HepG2 (cell line): ENCODE data around the gene WNT1. TPM values are rescaled to one million over a fixed set of nuclear protein-coding genes. Genes with fewer than 3 reads are reported as not detected.

ENCODE experiments used
- ARID2 ChIP-seq: sonication (generic); formaldehyde crosslinking; IDR thresholded peaks from 2 replicates; pipeline ENCODE4 v1.8.1; 2022; ENCODE audit warnings: mild to moderate bottlenecking, missing genetic modification reagents, borderline replicate concordance
- CBX1 ChIP-seq: IDR thresholded peaks from one replicate; pipeline ENCODE4 v1.6.1; 2016; ENCODE audit warnings: antibody characterized with exemption, low read depth
- CBX2 ChIP-seq, 2 experiments: fragments of 200-600 bp in 1 of 2; sonication (generic); formaldehyde crosslinking in 1 of 2; IDR thresholded peaks; 2 replicates each; pipeline versions ENCODE4 v1.7.0 to v1.8.1; 2018 to 2022; ENCODE audit warnings: low read depth in 2 of 2, low read length in 1 of 2, mild to moderate bottlenecking in 1 of 2, missing genetic modification reagents in 1 of 2
- KDM2A ChIP-seq: sonication (generic); formaldehyde crosslinking; IDR thresholded peaks from 2 replicates; pipeline ENCODE4 v1.4.0; 2020; ENCODE audit warnings: low read depth, missing genetic modification reagents, borderline replicate concordance
- MXI1 ChIP-seq: IDR thresholded peaks from 3 replicates; pipeline ENCODE4 v1.6.1; 2012; ENCODE audit warnings: low read depth, low read length, inconsistent platforms, borderline replicate concordance
- NFYC ChIP-seq: IDR thresholded peaks from 2 replicates; pipeline ENCODE4 v1.6.1; 2016; ENCODE audit warnings: missing genetic modification reagents, missing compliant biosample characterization
- PITX1 ChIP-seq: sonication (generic); formaldehyde crosslinking; IDR thresholded peaks from 2 replicates; pipeline ENCODE4 v1.5.1; 2020; ENCODE audit warnings: mild to moderate bottlenecking, missing genetic modification reagents
- RAD21 ChIP-seq: fragments of 450-650 bp; formaldehyde crosslinking; IDR thresholded peaks from 2 replicates; pipeline ENCODE4 v1.5.0; 2020; ENCODE audit warnings: mild to moderate bottlenecking
- SNAI1 ChIP-seq: sonication (generic); formaldehyde crosslinking; IDR thresholded peaks from 2 replicates; pipeline ENCODE4 v1.5.0; 2020; ENCODE audit warnings: mild to moderate bottlenecking, missing genetic modification reagents, borderline replicate concordance
- ZBTB21 ChIP-seq: sonication (generic); formaldehyde crosslinking; IDR thresholded peaks from 2 replicates; pipeline ENCODE4 v1.4.0; 2020; ENCODE audit warnings: missing genetic modification reagents
- ZC3H4 ChIP-seq: sonication (generic); formaldehyde crosslinking; IDR thresholded peaks from 2 replicates; pipeline ENCODE4 v1.4.0; 2020; ENCODE audit warnings: missing genetic modification reagents, borderline replicate concordance
- ZFP37 ChIP-seq: sonication (generic); formaldehyde crosslinking; IDR thresholded peaks from 2 replicates; pipeline ENCODE4 v1.4.0; 2020; ENCODE audit warnings: missing genetic modification reagents, borderline replicate concordance
- ZMYM2 ChIP-seq: sonication (generic); formaldehyde crosslinking; IDR thresholded peaks from 2 replicates; pipeline ENCODE4 v1.8.0; 2022; ENCODE audit warnings: mild to moderate bottlenecking, missing genetic modification reagents
- ZNF121 ChIP-seq: sonication (generic); formaldehyde crosslinking; IDR thresholded peaks from 2 replicates; pipeline ENCODE4 v1.5.0; 2020; ENCODE audit warnings: mild to moderate bottlenecking, missing genetic modification reagents
- ZNF446 ChIP-seq: sonication (generic); formaldehyde crosslinking; IDR thresholded peaks from 2 replicates; pipeline ENCODE4 v1.5.0; 2020; ENCODE audit warnings: mild to moderate bottlenecking, missing genetic modification reagents
- ZNF615 ChIP-seq: sonication (generic); formaldehyde crosslinking; IDR thresholded peaks from 2 replicates; pipeline ENCODE4 v1.5.0; 2020; ENCODE audit warnings: mild to moderate bottlenecking, missing genetic modification reagents, borderline replicate concordance
- ZSCAN31 ChIP-seq: sonication (generic); formaldehyde crosslinking; IDR thresholded peaks from 2 replicates; pipeline ENCODE4 v1.5.0; 2020; ENCODE audit warnings: low read depth, mild to moderate bottlenecking, missing genetic modification reagents
- polyA plus RNA-seq, 8 experiments: library from polyadenylated mRNA; depleted of rRNA in 3 of 8; stranded (reverse) in 7 of 8; unstranded in 1 of 8; fragments of >200 nt; fragmentation: Illumina TruSeq in 4 of 8; extraction: Trizol in 4 of 8; gene quantifications; 2 replicates each; pipeline versions ENCODE4 v1.2.1 to v1.2.3, GENCODE V29; 2011 to 2016; ENCODE audit warnings: low read depth in 4 of 8, missing spikeins in 1 of 8, mixed read lengths in 1 of 8; ENCODE audit not compliant: insufficient read depth in 1 of 8
- total RNA-seq, 5 experiments: library from RNA; depleted of rRNA; stranded (reverse); fragments of >200 nt; fragmentation: Illumina TruSeq; extraction: Trizol; gene quantifications; 2 replicates each; pipeline ENCODE4 v1.2.3, GENCODE V29; 2016; ENCODE audit warnings: low read depth in 1 of 5
- TF ChIP-seq, protein P1 (sequence below): sonication (generic); formaldehyde crosslinking; IDR thresholded peaks from 2 replicates; pipeline ENCODE4 v1.5.0; 2020; ENCODE audit warnings: missing genetic modification reagents, mild to moderate bottlenecking, borderline replicate concordance
- TF ChIP-seq, protein P2 (sequence below): sonication (generic); formaldehyde crosslinking; IDR thresholded peaks from 2 replicates; pipeline ENCODE4 v1.5.0; 2020; ENCODE audit warnings: mild to moderate bottlenecking, missing genetic modification reagents
- TF ChIP-seq, protein P3 (sequence below): sonication (generic); formaldehyde crosslinking; IDR thresholded peaks from 2 replicates; pipeline ENCODE4 v1.9.0; 2021; ENCODE audit warnings: missing genetic modification reagents, borderline replicate concordance
- TF ChIP-seq, protein P4 (sequence below): sonication (generic); formaldehyde crosslinking; IDR thresholded peaks from 2 replicates; pipeline ENCODE4 v1.5.0; 2020; ENCODE audit warnings: missing genetic modification reagents
- TF ChIP-seq, protein P5 (sequence below): sonication (generic); formaldehyde crosslinking; IDR thresholded peaks from 2 replicates; pipeline ENCODE4 v1.4.0; 2020; ENCODE audit warnings: mild to moderate bottlenecking, low read depth, missing genetic modification reagents
- TF ChIP-seq, protein P6 (sequence below): sonication (generic); formaldehyde crosslinking; IDR thresholded peaks from 2 replicates; pipeline ENCODE4 v1.4.0; 2020; ENCODE audit warnings: mild to moderate bottlenecking, missing genetic modification reagents

WNT1 gene
- total and polyA plus RNA-seq, 2 of the 13 experiments (the other 11 are each of a cell fraction or from before 2014, with no cell fraction given) = not detected

DNA sequence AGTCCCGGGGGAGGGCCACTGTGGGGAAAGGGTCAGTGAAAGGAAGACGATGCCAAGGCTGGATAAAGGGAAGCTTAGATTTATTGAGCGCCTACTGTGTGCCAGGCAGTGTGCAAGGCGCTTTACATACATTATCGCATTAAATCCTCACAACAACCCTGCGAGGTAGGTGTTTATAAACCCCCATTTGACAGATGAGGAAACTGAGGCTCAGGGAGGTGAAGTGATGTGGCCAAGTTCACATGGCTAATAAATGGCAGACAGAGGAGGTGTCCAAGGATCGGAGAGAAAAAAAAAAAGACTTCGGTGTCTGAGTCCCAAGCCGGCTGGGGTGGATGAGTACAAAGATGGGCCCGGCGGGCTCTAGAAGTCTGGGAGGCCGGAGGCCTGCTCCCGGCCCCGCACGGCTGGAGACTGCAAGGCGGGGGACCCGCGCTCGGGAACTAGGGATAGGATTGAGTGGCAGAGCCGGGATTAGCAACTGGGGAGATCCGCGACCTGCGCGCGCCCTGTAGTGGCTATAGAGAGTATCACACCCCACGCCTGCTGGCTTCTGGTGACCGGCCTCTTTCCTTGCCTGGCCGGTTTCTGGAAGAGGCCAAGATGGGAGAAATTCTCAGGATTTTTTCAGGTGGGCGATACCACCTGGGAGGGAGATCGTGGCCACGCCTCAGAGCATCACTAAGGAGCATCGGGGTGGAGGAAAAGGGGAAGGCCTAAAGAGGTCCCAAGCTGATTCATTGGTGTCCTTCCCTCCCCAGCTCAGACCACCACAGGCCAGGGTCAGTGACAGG is 17.2 kb downstream of the WNT1 start (continued):
- TF ChIP-seq NFYC (CRISPR knock-in tag) (no peak), CBX1 (no peak), ZNF446 (CRISPR knock-in tag) (no peak), ZMYM2 (CRISPR knock-in tag) (no peak), PITX1 (CRISPR knock-in tag) (peak; percentile 96), RAD21 (peak; percentile 69), SNAI1 (CRISPR knock-in tag) (no peak), MXI1 (no peak), ZSCAN31 (CRISPR knock-in tag) (no peak), ZFP37 (no peak), CBX2 (IDR thresholded peaks at IDR 0.05; ENCODE audit: low read depth, low read length) (no peak), CBX2 (CRISPR knock-in tag; IDR thresholded peaks at IDR 0.05; ENCODE audit: low read depth) (no peak), KDM2A (CRISPR knock-in tag) (peak; percentile 41; the same call in 1 of the 2 replicates), ZNF121 (CRISPR knock-in tag) (no peak), ARID2 (CRISPR knock-in tag) (no peak), ZNF615 (CRISPR knock-in tag) (no peak), ZC3H4 (CRISPR knock-in tag) (no peak), ZBTB21 (CRISPR knock-in tag) (no peak)
- TF ChIP-seq, protein P1, sequence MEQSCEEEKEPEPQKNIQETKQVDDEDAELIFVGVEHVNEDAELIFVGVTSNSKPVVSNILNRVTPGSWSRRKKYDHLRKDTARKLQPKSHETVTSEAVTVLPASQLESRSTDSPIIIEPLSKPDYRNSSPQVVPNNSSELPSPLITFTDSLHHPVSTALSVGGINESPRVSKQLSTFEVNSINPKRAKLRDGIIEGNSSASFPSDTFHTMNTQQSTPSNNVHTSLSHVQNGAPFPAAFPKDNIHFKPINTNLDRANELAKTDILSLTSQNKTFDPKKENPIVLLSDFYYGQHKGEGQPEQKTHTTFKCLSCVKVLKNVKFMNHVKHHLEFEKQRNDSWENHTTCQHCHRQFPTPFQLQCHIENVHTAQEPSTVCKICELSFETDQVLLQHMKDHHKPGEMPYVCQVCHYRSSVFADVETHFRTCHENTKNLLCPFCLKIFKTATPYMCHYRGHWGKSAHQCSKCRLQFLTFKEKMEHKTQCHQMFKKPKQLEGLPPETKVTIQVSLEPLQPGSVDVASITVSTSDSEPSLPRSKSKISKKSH = 0 out of 2 replicates have a peak, but pooled peaks have one; percentile 17
- TF ChIP-seq, protein P2, sequence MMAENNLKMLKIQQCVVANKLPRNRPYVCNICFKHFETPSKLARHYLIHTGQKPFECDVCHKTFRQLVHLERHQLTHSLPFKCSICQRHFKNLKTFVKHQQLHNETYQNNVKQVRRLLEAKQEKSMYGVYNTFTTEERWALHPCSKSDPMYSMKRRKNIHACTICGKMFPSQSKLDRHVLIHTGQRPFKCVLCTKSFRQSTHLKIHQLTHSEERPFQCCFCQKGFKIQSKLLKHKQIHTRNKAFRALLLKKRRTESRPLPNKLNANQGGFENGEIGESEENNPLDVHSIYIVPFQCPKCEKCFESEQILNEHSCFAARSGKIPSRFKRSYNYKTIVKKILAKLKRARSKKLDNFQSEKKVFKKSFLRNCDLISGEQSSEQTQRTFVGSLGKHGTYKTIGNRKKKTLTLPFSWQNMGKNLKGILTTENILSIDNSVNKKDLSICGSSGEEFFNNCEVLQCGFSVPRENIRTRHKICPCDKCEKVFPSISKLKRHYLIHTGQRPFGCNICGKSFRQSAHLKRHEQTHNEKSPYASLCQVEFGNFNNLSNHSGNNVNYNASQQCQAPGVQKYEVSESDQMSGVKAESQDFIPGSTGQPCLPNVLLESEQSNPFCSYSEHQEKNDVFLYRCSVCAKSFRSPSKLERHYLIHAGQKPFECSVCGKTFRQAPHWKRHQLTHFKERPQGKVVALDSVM = no peak
- TF ChIP-seq, protein P3, sequence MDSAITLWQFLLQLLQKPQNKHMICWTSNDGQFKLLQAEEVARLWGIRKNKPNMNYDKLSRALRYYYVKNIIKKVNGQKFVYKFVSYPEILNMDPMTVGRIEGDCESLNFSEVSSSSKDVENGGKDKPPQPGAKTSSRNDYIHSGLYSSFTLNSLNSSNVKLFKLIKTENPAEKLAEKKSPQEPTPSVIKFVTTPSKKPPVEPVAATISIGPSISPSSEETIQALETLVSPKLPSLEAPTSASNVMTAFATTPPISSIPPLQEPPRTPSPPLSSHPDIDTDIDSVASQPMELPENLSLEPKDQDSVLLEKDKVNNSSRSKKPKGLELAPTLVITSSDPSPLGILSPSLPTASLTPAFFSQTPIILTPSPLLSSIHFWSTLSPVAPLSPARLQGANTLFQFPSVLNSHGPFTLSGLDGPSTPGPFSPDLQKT (CRISPR knock-in tag) = no peak
- TF ChIP-seq, protein P4, sequence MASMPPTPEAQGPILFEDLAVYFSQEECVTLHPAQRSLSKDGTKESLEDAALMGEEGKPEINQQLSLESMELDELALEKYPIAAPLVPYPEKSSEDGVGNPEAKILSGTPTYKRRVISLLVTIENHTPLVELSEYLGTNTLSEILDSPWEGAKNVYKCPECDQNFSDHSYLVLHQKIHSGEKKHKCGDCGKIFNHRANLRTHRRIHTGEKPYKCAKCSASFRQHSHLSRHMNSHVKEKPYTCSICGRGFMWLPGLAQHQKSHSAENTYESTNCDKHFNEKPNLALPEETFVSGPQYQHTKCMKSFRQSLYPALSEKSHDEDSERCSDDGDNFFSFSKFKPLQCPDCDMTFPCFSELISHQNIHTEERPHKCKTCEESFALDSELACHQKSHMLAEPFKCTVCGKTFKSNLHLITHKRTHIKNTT = no peak
- TF ChIP-seq, protein P5, sequence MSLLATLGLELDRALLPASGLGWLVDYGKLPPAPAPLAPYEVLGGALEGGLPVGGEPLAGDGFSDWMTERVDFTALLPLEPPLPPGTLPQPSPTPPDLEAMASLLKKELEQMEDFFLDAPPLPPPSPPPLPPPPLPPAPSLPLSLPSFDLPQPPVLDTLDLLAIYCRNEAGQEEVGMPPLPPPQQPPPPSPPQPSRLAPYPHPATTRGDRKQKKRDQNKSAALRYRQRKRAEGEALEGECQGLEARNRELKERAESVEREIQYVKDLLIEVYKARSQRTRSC = no peak
- TF ChIP-seq, protein P6, sequence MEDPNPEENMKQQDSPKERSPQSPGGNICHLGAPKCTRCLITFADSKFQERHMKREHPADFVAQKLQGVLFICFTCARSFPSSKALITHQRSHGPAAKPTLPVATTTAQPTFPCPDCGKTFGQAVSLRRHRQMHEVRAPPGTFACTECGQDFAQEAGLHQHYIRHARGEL (CRISPR knock-in tag) = no peak
